ENCODE measurements around the gene DPPA2.
A peak's percentile ranks its signal among the peaks of the same experiment; 100 is the strongest.

Gene DPPA2

DNA sequence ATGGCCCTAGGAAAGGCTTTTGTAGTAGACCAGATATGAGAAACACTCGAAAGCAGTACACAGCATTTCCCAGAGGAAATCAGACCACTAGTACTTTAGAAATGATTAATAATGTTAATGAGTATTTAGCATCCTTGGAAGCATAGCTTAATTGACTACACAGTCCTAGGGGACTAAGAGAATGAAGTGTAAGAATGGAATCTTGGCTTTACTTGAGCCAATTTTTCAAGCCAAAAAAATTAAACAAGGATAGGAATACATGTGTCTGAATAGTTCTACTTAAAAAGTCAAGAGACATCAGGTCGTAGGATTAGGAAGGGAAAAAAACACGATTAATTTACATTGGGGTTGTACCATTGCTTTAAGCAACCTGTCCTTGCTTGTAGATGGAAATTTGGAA lies 38.2 kb downstream of the DPPA2 start:
- TF ChIP-seq, protein P1, sequence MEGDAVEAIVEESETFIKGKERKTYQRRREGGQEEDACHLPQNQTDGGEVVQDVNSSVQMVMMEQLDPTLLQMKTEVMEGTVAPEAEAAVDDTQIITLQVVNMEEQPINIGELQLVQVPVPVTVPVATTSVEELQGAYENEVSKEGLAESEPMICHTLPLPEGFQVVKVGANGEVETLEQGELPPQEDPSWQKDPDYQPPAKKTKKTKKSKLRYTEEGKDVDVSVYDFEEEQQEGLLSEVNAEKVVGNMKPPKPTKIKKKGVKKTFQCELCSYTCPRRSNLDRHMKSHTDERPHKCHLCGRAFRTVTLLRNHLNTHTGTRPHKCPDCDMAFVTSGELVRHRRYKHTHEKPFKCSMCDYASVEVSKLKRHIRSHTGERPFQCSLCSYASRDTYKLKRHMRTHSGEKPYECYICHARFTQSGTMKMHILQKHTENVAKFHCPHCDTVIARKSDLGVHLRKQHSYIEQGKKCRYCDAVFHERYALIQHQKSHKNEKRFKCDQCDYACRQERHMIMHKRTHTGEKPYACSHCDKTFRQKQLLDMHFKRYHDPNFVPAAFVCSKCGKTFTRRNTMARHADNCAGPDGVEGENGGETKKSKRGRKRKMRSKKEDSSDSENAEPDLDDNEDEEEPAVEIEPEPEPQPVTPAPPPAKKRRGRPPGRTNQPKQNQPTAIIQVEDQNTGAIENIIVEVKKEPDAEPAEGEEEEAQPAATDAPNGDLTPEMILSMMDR (conservative IDR thresholded peaks at IDR 0.05; ENCODE audit: control insufficient read depth, insufficient read depth, low read depth, low read length): no peak

DNA sequence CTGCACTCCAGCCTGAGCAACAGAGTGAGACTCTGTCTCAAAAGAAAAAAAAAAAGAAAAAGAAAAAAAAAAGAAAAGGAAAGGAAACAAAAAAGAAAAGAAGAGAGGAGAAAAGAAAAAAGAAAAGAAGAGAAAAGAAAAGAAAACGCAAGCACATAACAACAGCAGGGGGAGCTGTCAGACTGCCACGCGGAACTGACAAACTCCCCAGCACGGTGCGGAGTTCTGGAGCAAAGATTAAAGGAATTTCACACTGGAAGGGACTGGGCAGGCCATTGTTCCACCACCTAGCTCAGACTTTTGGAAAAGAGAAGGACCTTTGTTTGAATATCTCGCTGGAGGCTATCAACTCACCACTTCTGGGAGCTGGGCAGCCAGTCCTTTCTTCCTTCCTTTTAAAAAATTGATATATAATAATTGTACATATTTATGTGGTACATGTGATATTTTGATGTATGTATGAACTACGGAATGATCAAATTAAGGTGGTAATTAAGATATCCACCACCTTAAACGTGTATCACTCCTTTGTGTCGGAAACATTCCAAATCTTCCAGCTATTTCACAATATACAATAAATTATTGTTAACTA lies 40.5 kb downstream of the DPPA2 start:
- TF ChIP-seq, protein P1 (conservative IDR thresholded peaks at IDR 0.05; ENCODE audit: control insufficient read depth, insufficient read depth, low read depth, low read length): peak; percentile 56
- peak; percentile 30 for DNase-seq (ENCODE audit: low read depth)

More for the DNA sequence above, 38.2 kb downstream of the DPPA2 start:
- H3K4me3 ChIP-seq (ENCODE audit: control insufficient read depth, low read depth, low read length): no peak overlapping the region
- no peak for DNase-seq (ENCODE audit: low read depth)

DNA sequence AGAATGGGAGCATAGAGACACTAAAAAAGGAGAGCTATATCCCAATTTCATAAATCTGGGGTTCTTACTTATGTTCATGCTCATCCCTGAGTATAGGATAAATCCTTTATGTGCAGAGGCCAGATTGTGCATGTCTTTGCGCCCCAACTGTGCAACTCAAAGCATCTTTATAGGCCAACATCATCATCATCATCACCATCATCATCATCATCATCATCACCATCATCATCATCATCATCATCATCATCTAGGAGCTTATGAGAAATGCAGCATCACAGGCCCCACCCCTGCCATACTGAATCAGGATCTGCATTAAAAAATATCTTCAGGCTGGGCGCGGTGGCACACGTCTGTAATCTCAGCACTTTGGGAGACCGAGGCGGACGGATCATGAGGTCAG lies 45.5 kb downstream of the DPPA2 start:
- H3K4me3 ChIP-seq (ENCODE audit: control insufficient read depth, low read depth, low read length): no peak overlapping the region
- TF ChIP-seq, protein P1 (conservative IDR thresholded peaks at IDR 0.05; ENCODE audit: control insufficient read depth, insufficient read depth, low read depth, low read length): no peak
- no peak for DNase-seq (ENCODE audit: low read depth)

More for the DNA sequence above, 40.5 kb downstream of the DPPA2 start:
- no peak overlapping the region for H3K4me3 ChIP-seq (ENCODE audit: control insufficient read depth, low read depth, low read length)

DNA sequence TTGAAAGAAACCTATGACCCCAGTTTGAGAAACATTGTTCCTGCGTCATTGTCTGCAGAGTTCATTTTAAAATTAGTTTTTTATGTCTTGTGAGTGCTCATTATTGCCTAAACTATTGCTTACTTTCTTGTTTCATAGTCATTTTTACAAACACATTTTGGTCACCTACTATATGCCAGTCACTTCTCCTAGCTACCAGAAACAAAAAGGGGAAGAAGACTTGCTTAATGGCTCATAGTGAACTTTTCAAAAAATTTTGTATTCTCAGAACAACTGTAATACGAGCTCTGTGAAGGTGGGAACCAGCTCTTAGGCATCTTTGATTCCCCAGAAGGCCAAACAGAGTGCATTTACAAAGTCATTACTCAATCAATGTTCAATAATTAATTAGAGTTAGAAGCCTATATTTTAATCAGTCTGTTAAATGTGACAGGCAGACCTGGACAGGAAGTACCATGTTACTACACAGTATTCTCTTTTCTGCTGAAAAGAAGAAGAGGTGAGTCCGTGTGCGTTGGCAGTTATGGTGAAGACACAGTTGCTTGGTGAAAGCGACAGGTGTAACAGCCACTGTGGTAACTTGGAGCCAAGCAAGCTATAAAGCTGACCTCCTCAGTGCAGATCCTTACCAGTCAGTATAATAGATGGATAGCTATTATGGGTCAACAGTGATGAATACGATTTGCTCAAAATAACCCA lies 46.6 kb downstream of the DPPA2 start:
- no peak for DNase-seq (ENCODE audit: low read depth)
- H3K4me3 ChIP-seq (ENCODE audit: control insufficient read depth, low read depth, low read length): no peak overlapping the region
- TF ChIP-seq, protein P1 (conservative IDR thresholded peaks at IDR 0.05; ENCODE audit: control insufficient read depth, insufficient read depth, low read depth, low read length): no peak

DNA sequence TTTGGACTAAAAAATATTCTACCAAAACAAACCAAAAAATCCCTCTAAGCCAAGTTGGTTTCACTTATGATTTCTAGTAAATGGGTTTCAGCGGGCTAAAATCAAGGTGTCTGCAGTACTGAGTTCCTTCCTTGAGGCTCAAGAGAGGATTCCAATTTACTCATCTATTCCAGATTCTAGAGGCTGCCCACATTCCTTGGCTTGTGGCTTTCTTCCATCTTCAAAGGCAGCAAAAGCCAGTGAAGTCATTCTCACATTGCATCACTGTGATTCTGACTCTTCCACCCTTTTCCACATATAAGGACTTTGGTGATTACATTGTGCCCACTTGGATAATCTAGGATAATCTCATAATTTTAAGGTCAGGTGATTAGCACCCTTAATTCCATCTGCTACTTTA lies 48.1 kb downstream of the DPPA2 start:
- TF ChIP-seq, protein P1 (conservative IDR thresholded peaks at IDR 0.05; ENCODE audit: control insufficient read depth, insufficient read depth, low read depth, low read length): no peak
- H3K4me3 ChIP-seq (ENCODE audit: control insufficient read depth, low read depth, low read length): no peak overlapping the region
- no peak for DNase-seq (ENCODE audit: low read depth)

DNA sequence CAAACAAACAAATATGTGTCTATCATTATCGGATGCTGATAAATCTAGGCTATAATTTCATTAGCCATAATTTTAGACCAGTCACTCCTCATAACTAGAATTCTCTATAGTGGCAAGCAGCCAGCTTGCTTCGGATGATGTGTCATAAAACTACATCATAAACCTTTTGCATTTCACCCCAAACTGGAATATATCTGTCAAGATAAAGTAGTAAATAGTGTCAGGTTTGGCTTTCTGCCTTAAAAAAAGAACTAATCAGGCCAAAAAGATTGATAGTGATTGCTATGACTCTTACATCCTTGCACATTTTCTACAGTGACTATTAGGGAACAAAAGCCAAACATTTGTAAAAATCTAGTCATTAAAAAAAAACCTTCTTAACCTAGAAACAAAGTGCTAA lies 51.0 kb downstream of the DPPA2 start:
- no peak overlapping the region for H3K4me3 ChIP-seq (ENCODE audit: control insufficient read depth, low read depth, low read length)
- DNase-seq (ENCODE audit: low read depth): no peak
- TF ChIP-seq, protein P1 (conservative IDR thresholded peaks at IDR 0.05; ENCODE audit: control insufficient read depth, insufficient read depth, low read depth, low read length): no peak
